Fibroblast of lung (primary cell): ENCODE results near the gene BRD3.

Experiments
- EZH2 ChIP-seq: IDR thresholded peaks from 2 replicates; pipeline ENCODE4 v1.5.1; 2012; ENCODE audit warnings: low read length, control low read depth, mild to moderate bottlenecking; ENCODE audit errors: missing control alignments
- TF ChIP-seq, protein P1 (sequence below), 2 donors: IDR thresholded peaks in 1 of 2; conservative IDR thresholded peaks in 1 of 2; 1 replicate in 1 of 2; 2 replicates in 1 of 2; pipeline ENCODE4 v1.5.1; 2011 to 2012; ENCODE audit warnings: low read length in 2 of 2, control low read depth in 1 of 2, inconsistent platforms in 1 of 2, low read depth in 1 of 2, mild to moderate bottlenecking in 1 of 2

DNA sequence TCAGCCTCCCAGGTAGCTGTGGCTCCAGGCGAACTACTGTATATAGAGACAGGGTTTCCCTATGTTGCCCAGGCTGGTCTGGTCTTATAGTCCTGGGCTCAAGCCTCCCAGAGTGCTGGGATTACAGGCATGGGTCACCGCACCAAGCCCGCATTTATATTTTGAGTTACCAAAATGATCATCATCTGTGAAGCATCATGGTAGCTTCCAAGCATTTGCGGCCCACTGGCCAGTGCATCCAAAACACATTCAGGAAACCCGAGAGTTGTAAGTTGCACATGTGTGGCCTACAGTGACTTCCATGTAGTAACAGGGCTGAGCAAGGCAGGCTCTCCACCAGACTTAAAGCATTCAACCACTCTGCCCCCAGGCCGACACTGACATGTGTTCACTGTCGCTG, 40.3 kb downstream of the BRD3 start:
- TF ChIP-seq, protein P1, sequence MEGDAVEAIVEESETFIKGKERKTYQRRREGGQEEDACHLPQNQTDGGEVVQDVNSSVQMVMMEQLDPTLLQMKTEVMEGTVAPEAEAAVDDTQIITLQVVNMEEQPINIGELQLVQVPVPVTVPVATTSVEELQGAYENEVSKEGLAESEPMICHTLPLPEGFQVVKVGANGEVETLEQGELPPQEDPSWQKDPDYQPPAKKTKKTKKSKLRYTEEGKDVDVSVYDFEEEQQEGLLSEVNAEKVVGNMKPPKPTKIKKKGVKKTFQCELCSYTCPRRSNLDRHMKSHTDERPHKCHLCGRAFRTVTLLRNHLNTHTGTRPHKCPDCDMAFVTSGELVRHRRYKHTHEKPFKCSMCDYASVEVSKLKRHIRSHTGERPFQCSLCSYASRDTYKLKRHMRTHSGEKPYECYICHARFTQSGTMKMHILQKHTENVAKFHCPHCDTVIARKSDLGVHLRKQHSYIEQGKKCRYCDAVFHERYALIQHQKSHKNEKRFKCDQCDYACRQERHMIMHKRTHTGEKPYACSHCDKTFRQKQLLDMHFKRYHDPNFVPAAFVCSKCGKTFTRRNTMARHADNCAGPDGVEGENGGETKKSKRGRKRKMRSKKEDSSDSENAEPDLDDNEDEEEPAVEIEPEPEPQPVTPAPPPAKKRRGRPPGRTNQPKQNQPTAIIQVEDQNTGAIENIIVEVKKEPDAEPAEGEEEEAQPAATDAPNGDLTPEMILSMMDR (conservative IDR thresholded peaks at IDR 0.05 in 1 of 2, IDR thresholded peaks at IDR 0.05 in 1 of 2; ENCODE audit: low read depth in 1 of 2, low read length in 2 of 2) = no peak
- no peak for TF ChIP-seq EZH2
